Stimulated activated naive CD4-positive, alpha-beta T cell treated with Interleukin-2 at 50 U/mL for 16 hours (primary cell): ENCODE data around the gene CYSRT1.

Source experiments
- DNase-seq: peaks from one replicate; lab custom pipeline; 2025; lab: John Stamatoyannopoulos, UW

The CYSRT1 gene, protein sequence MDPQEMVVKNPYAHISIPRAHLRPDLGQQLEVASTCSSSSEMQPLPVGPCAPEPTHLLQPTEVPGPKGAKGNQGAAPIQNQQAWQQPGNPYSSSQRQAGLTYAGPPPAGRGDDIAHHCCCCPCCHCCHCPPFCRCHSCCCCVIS

DNA sequence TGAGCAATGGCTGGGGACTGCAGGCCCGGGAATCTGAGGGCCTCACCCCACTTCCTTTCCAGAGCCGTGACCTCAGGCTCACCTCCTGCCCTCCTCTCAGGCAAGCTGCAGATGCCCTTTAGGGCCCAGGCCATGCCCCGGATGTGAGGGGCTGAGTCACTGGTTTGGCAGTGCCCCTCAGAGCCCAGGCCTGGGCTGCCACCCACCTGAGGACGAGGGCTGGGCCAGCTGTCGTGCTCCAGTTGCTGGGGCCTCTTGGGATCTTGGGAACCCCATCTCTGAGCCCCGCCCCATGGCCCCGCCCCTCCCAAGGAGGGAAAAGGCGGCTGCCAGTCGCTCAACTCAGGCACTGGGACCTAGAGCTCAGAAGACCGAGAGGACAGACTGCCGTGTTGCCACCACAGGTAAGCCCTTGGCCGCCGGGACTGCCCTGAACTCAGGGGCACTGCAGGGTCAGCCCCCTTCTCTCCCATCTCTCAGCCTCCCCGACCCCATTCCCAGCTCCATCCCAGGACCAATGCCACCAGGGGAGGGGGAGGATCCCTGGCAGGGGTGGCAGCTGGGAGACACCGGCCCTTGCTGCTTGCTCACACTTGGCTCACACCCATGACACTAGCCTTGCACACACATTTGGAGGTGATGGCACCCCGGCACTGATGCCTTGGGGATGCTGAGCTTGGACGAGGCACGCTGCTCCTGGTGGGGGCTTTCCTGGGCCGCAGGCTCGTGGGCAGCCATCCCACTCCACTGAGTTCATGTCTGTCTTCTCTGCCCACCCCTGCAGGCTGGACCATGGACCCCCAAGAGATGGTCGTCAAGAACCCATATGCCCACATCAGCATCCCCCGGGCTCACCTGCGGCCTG lies at the start of gene CYSRT1:
TSS of gene CYSRT1 (plus strand) at position 345 of the 865 bp plus-strand sequence. CDS start at position 793, 448 bp downstream.
- no peak for DNase-seq

- no peak for DNase-seq
These were observed 49.5 kb upstream of the CYSRT1 start for GRCh38 chr9:137175345-137175961.

- DNase-seq, result no peak
These were observed 48.4 kb upstream of the CYSRT1 start for GRCh38 chr9:137176302-137177182.

DNA sequence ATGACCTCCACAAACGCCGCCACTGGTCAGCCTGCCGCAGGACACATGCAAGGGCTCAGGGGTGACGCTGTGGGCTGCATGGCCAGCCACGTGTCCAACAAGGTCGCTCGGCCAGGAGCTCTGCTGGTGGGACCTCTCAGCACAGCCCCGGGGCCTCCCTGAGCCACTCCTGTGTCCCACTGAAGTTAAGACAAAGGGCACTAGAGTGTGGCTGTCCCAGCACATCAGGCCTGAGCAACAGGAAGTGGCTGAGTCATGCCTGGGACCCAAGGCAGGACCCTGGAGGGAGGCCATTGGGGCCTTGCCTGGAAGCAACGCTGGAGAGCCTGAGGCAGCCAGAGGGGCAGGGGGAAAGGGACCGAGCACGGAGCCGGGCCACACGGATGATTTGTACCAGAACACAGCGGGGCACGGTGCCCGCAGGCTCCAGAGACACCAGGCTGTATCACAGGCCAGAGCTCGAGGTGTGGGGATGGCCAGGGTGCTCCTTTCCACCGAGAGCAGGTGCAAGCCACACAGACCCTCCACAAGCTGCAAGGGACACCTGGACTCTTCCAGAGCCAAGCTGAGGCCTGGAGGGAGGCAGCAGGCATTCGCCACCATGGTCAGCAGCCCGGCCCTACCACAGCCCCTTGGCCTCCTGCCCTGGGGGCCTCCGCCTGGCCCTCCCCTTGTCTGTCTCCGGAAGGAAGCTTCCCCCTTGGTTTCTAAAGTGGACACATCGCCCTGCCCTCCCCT lies 46.6 kb upstream of the CYSRT1 start:
- no peak for DNase-seq

- DNase-seq, result no peak
These were observed 45.9 kb upstream of the CYSRT1 start for GRCh38 chr9:137178939-137179630.

DNA sequence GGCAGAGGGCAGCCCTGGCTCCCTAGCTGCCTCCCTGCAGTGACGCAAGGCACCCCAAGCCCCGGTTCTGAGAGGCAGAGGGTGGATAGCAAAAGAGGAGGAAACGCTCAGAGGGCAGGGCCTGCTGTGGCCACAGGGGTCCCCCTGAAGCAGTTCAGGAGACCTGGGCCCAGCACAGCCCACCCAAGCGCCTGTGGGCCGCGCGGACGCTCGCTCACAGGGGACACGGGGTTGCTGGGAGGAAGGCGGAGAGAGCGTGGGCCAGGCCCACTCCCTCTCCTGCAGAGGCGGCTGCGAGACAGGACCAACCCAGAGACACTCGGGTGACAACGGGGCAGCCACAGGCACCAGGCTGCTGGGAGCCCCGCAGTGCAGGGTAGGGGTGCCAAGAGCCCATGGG lies 45.2 kb upstream of the CYSRT1 start:
- no peak for DNase-seq

DNA sequence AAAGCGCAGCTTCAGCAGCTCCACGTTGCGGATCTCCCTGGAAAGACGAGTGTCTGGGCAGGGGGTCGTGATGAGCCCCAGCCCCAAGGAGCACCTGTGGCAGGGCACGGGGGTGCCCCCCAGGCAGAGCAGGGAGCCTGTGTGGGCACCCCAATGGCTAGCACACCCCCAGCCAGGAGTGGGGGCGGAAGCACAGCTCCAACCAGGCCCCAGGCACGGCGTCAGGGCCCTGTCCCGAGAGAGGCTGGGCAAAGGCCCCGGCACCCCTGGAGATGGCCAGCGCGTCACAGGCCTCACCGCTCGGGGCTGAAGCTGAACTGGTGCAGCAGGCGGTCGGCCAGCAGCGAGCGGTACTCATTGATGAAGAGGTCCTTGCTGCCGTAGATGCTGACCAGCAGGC lies 44.5 kb upstream of the CYSRT1 start:
- DNase-seq, result no peak

- no peak for DNase-seq
These were observed 43.3 kb upstream of the CYSRT1 start for GRCh38 chr9:137181680-137182079.

- DNase-seq, result no peak
These were observed 42.1 kb upstream of the CYSRT1 start for GRCh38 chr9:137182836-137183235.

- DNase-seq, result no peak
These were observed 40.9 kb upstream of the CYSRT1 start for GRCh38 chr9:137183980-137184595.

- DNase-seq, result no peak
These were observed 39.9 kb upstream of the CYSRT1 start for GRCh38 chr9:137184881-137185660.

DNA sequence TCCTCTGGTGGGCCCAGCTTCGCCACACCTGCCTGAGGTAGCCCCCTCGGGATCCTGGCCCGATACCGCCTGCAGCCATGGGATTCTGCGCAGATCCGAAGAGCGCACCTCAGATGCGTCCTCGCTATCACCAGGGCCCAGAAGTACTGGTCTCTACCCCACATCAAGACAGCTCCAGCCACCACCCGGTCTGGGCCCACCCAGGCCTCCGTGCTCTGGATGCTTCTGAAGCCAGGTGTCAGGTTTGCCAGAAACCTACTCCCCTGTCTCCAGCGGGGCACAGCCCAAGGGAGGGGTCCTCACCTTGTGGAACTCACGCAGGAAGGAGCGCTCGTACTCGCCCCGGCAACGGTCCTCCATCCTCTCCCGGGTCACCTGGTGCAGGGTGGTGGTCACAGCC lies 39.1 kb upstream of the CYSRT1 start:
- DNase-seq, result no peak

DNA sequence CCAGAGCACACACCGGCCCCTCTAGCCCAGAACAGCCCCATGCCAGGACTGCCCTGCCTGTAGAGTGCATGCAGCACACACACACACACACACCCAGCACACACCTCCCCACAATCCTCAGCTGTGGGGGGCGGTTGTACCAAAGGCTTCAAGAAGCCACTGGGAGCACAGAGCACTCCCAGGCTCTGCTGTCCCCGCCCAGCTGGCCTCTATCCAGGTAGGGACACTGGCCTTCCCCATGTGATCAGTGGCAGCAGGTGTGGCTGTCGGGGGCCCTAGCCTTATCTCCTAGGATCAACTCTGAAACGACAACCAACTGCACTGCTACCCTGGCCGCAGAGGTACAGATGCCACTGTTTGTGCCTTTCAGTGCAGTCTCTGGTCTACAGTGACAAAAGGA lies 38.6 kb upstream of the CYSRT1 start:
- DNase-seq, result no peak

- no peak for DNase-seq
These were observed 37.6 kb upstream of the CYSRT1 start for GRCh38 chr9:137187386-137187785.

DNA sequence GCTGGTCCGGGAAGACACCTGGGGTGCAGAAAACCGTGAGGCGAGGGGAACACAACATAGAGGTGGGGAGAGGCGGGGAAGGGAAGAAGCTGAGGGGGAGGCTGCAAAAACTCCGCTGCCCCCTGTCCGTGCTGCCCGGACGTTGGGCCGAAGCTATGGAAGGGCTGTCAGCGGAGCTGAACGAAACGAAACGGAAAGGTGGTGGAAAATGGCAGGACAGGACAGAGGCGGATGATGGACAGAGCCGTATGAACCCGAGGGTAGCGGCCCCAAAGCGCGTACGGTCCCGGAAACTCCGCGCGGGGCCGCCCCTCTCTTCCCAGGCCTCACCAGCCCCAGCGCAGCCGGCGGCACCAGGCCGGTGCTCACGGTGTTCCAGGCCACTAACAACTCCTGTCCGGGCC lies 36.9 kb upstream of the CYSRT1 start:
- no peak for DNase-seq

DNA sequence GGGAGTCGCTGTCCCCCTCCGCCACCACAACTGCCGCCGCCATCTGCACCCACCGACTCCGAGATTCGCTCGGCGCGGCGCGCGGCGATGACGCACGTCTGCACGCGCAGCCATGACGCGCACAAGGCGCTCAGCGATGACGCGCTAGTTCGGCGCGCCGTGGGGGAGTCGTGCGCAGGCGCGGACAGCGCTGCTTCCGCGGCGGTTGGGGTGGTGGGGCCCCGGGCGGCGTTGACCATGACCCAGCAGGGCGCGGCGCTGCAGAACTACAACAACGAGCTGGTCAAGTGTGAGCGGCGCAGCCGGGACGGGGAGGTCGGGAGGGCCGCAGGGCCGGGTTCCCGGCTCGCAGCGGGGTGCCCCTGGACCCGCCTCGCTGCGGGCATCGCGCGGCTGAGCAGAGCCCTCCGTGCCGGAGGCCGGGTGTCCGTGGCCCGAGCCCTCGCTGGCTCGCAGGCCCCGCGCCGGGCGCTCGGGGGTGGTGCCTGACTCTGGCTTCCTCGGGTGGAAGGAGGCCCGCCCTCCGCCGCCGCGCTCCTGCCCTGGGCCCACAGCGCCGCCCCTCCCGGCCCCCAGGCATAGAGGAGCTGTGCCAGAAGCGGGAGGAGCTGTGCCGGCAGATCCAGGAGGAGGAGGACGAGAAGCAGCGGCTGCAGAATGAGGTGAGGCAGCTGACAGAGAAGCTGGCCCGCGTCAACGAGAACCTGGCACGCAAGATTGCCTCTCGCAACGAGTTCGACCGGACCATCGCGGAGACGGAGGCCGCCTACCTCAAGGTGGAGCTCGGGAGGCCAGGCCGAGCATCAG lies 36.3 kb upstream of the CYSRT1 start, which contains the start of the genes ANAPC2 and SSNA1:
TSS of gene ANAPC2 (minus strand) at position 71 of the 807 bp plus-strand sequence. CDS start at position 43, 28 bp downstream.
TSS of gene SSNA1 (plus strand) at position 187 of the 807 bp plus-strand sequence. CDS start at position 238, 51 bp downstream.
- DNase-seq, result peak; percentile 87

- no peak for DNase-seq
These were observed 35.4 kb upstream of the CYSRT1 start for GRCh38 chr9:137189297-137190295.
